Suprapubic skin (tissue), 3 donors: ENCODE measurements around the gene DPY19L2.
"Not testable (repeated sequence)": the region's sequence is repeated elsewhere in the genome, so short reads cannot be mapped to it uniquely, and the experiment has no call there.

Experiments
- CTCF ChIP-seq, 2 donors: fragments of 200-600 bp in 1 of 2; fragments of 450-650 bp in 1 of 2; sonication (generic) in 1 of 2; IDR thresholded peaks; one replicate each; pipeline ENCODE4 v1.5.1; 2016 to 2019; ENCODE audit warnings: antibody characterized with exemption in 2 of 2, mild to moderate bottlenecking in 1 of 2, moderate library complexity in 1 of 2
- POLR2A ChIP-seq, 2 donors: fragments of 450-650 bp; IDR thresholded peaks; one replicate each; pipeline ENCODE4 v1.6.1; 2017; ENCODE audit warnings: antibody characterized with exemption in 2 of 2, mild to moderate bottlenecking in 2 of 2, moderate library complexity in 2 of 2

GRCh38 chr12:63712979-63713680, 44.8 kb upstream of the DPY19L2 start:
- TF ChIP-seq CTCF, POLR2A (IDR thresholded peaks at IDR 0.05): not testable (repeated sequence)
